Mesodermal cell (in vitro differentiated cells): ENCODE data around the gene FCGBP.

Experiments
- H3K27ac ChIP-seq: 2 replicates; pipeline ENCODE4 v1.7.0; 2013; ENCODE audit warnings: mild to moderate bottlenecking, low read depth, low read length, moderate library complexity; ENCODE audit not compliant: severe bottlenecking
- H3K36me3 ChIP-seq: 2 replicates; pipeline ENCODE4 v1.7.1; 2013; ENCODE audit warnings: mild to moderate bottlenecking, low read length, moderate library complexity; ENCODE audit not compliant: control insufficient read depth, insufficient read depth
- H3K4me1 ChIP-seq: one replicate; pipeline ENCODE4 v1.7.1; 2013; ENCODE audit warnings: mild to moderate bottlenecking, low read length; ENCODE audit not compliant: insufficient read depth, control insufficient read depth, poor library complexity, severe bottlenecking
- H3K4me3 ChIP-seq: 2 replicates; pipeline ENCODE4 v1.7.0; 2013; ENCODE audit warnings: low read length, control low read depth, mild to moderate bottlenecking; ENCODE audit not compliant: insufficient read depth, poor library complexity, severe bottlenecking; ENCODE audit errors: extremely low read depth
- H3K9me3 ChIP-seq: 2 replicates; pipeline ENCODE4 v1.7.1; 2013; ENCODE audit warnings: mild to moderate bottlenecking, low read length, moderate library complexity; ENCODE audit not compliant: control insufficient read depth
- WGBS, 2 experiments: methylation state at CpG; one replicate each; pipeline ENCODE4 v1.1.5; 2013; ENCODE audit warnings: missing lambda C conversion rate in 2 of 2; ENCODE audit not compliant: insufficient coverage in 2 of 2; 5-methylcytosine and 5-hydroxymethylcytosine counted together

Gene FCGBP

GRCh38 chr19:39946532-39946931 lies 12.1 kb upstream of the FCGBP start:
- Histone ChIP-seq H3K4me1 (peaks cover 8% of the 10 kb centered on the region), H3K36me3 (no peaks in the 10 kb centered on the region), H3K9me3 (no peaks in the 10 kb centered on the region), H3K27ac (no peak overlapping the region), H3K4me3 (no peak overlapping the region)
- 92 to 100% methylated on average over 2 to 4 of the region's 4 CpGs for WGBS, 2 experiments

GRCh38 chr19:39943586-39943985 lies 9.2 kb upstream of the FCGBP start:
- no peaks in the 10 kb centered on the region for H3K36me3 ChIP-seq
- 90% methylated on average over 5 of the region's 7 CpGs; no CpG with 5 or more reads in 1 of the 2 experiments for WGBS, 2 experiments
- H3K4me3 ChIP-seq: no peak overlapping the region
- no peak overlapping the region for H3K27ac ChIP-seq
- H3K9me3 ChIP-seq: no peaks in the 10 kb centered on the region
- peaks cover 15% of the 10 kb centered on the region for H3K4me1 ChIP-seq

- no peaks in the 10 kb centered on the region for H3K36me3 ChIP-seq
- H3K4me3 ChIP-seq: no peak overlapping the region
- peak overlapping the region; percentile 53 for H3K27ac ChIP-seq
- H3K9me3 ChIP-seq: no peaks in the 10 kb centered on the region
- WGBS, 2 experiments: 65 to 100% methylated on average over 1 to 2 of the region's 4 CpGs
- peaks cover 15% of the 10 kb centered on the region for H3K4me1 ChIP-seq
Measured at GRCh38 chr19:39942366-39942730, 7.9 kb upstream of the FCGBP start.

GRCh38 chr19:39941615-39942365 lies 7.4 kb upstream of the FCGBP start:
- 37 to 75% methylated on average over 3 to 4 of the region's 5 CpGs for WGBS, 2 experiments
- no peaks in the 10 kb centered on the region for H3K9me3 ChIP-seq
- peak overlapping the region; percentile 55 for H3K27ac ChIP-seq

GRCh38 chr19:39941151-39941550 lies 6.7 kb upstream of the FCGBP start:
- H3K9me3 ChIP-seq: no peaks in the 10 kb centered on the region
- no peak overlapping the region for H3K4me3 ChIP-seq
- peak overlapping the region; percentile 55 for H3K27ac ChIP-seq
- peaks cover 15% of the 10 kb centered on the region for H3K4me1 ChIP-seq
- no peaks in the 10 kb centered on the region for H3K36me3 ChIP-seq
- 89% methylated on average over 6 of the region's 6 CpGs; no CpG with 5 or more reads in 1 of the 2 experiments for WGBS, 2 experiments

More at GRCh38 chr19:39941615-39942365, 7.4 kb upstream of the FCGBP start:
- H3K4me1 ChIP-seq: peaks cover 15% of the 10 kb centered on the region
- no peak overlapping the region for H3K4me3 ChIP-seq
- no peaks in the 10 kb centered on the region for H3K36me3 ChIP-seq

- no peaks in the 10 kb centered on the region for H3K9me3 ChIP-seq
- H3K4me3 ChIP-seq: no peak overlapping the region
- no peaks in the 10 kb centered on the region for H3K36me3 ChIP-seq
- WGBS, 2 experiments: no CpG with 5 or more reads among the region's 1 CpG
- H3K4me1 ChIP-seq: peaks cover 15% of the 10 kb centered on the region
- H3K27ac ChIP-seq: no peak overlapping the region
Measured at GRCh38 chr19:39940221-39940833, 5.9 kb upstream of the FCGBP start.

- Histone ChIP-seq H3K4me1 (peaks cover 15% of the 10 kb centered on the region), H3K27ac (no peak overlapping the region), H3K36me3 (no peaks in the 10 kb centered on the region), H3K9me3 (no peaks in the 10 kb centered on the region), H3K4me3 (no peak overlapping the region)
- WGBS, 2 experiments: 72 to 89% methylated on average over 5 to 6 of the region's 6 CpGs
Measured at GRCh38 chr19:39939556-39939955, 5.1 kb upstream of the FCGBP start.

- no peaks in the 10 kb centered on the region for H3K36me3 ChIP-seq
- H3K27ac ChIP-seq: no peak overlapping the region
- H3K4me1 ChIP-seq: peaks cover 15% of the 10 kb centered on the region
- whole genome bisulfite sequencing, 2 experiments: 100% methylated on average over 1 to 2 of the region's 2 CpGs
- no peak overlapping the region for H3K4me3 ChIP-seq
- no peaks in the 10 kb centered on the region for H3K9me3 ChIP-seq
Measured at GRCh38 chr19:39937787-39938186, 3.4 kb upstream of the FCGBP start.

GRCh38 chr19:39937094-39937720 lies 2.8 kb upstream of the FCGBP start:
- Histone ChIP-seq H3K27ac (no peak overlapping the region), H3K4me1 (peaks cover 14% of the 10 kb centered on the region), H3K36me3 (no peaks in the 10 kb centered on the region), H3K9me3 (no peaks in the 10 kb centered on the region), H3K4me3 (no peak overlapping the region)
- WGBS, 2 experiments: 86 to 90% methylated on average over 3 to 4 of the region's 5 CpGs

- Histone ChIP-seq H3K9me3 (no peaks in the 10 kb centered on the region), H3K27ac (no peak overlapping the region), H3K4me1 (peaks cover 8% of the 10 kb centered on the region), H3K36me3 (no peaks in the 10 kb centered on the region), H3K4me3 (no peak overlapping the region)
- 93 to 95% methylated on average over 3 to 5 of the region's 6 CpGs for WGBS, 2 experiments
Measured at GRCh38 chr19:39936622-39937021, 2.2 kb upstream of the FCGBP start.

- no peaks in the 10 kb centered on the region for H3K36me3 ChIP-seq
- no peak overlapping the region for H3K27ac ChIP-seq
- no peak overlapping the region for H3K4me3 ChIP-seq
- no CpG with 5 or more reads among the region's 3 CpGs for WGBS, 2 experiments
- H3K9me3 ChIP-seq: no peaks in the 10 kb centered on the region
- H3K4me1 ChIP-seq: peaks cover 2% of the 10 kb centered on the region
Measured at GRCh38 chr19:39936020-39936419, 1.6 kb upstream of the FCGBP start.
